Upper lobe of left lung (tissue), 4 donors: ENCODE results near the gene PPA1.

Source experiments
- POLR2A ChIP-seq, 4 donors: fragments of 450-650 bp; IDR thresholded peaks; one replicate each; pipeline ENCODE4 v1.5.1; 2016 to 2017; ENCODE audit warnings: antibody characterized with exemption in 4 of 4, mild to moderate bottlenecking in 2 of 4
- POLR2AphosphoS5 ChIP-seq, 2 donors: sonication (generic); formaldehyde crosslinking; IDR thresholded peaks; one replicate each; pipeline ENCODE4 v1.5.1; 2017; ENCODE audit warnings: antibody characterized with exemption in 2 of 2
- TF ChIP-seq, protein P1 (sequence below), 6 experiments: fragments of 450-650 bp in 4 of 6; fragments of 200-600 bp in 2 of 6; sonication (generic) in 2 of 6; IDR thresholded peaks; one replicate each; pipeline ENCODE4 v1.5.1; 2016 to 2019; ENCODE audit warnings: antibody characterized with exemption in 6 of 6

DNA sequence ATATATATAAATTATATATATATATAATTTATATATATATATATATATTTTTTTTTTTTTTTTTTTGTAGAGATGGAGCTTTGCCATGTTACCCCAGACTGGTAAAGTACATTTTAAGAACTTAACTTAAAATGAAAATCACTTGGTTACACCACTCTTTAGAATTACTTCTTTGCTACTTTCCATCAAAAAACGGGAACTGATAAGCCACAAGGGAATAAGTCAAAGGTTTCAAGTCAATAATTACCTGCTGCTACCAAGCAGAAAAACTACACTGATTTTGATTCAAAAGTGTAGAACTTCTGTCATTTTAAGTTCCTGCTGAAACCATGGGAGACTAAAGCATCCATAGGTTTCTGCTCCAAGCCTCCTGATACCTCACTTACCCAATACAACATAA is 12.2 kb downstream of the PPA1 start:
- TF ChIP-seq, protein P1, sequence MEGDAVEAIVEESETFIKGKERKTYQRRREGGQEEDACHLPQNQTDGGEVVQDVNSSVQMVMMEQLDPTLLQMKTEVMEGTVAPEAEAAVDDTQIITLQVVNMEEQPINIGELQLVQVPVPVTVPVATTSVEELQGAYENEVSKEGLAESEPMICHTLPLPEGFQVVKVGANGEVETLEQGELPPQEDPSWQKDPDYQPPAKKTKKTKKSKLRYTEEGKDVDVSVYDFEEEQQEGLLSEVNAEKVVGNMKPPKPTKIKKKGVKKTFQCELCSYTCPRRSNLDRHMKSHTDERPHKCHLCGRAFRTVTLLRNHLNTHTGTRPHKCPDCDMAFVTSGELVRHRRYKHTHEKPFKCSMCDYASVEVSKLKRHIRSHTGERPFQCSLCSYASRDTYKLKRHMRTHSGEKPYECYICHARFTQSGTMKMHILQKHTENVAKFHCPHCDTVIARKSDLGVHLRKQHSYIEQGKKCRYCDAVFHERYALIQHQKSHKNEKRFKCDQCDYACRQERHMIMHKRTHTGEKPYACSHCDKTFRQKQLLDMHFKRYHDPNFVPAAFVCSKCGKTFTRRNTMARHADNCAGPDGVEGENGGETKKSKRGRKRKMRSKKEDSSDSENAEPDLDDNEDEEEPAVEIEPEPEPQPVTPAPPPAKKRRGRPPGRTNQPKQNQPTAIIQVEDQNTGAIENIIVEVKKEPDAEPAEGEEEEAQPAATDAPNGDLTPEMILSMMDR (IDR thresholded peaks at IDR 0.05) = no peak
- TF ChIP-seq POLR2A (IDR thresholded peaks at IDR 0.05) (no peak), POLR2AphosphoS5 (IDR thresholded peaks at IDR 0.05) (no peak)
